Activated CD4-positive, CD25-positive, alpha-beta regulatory T cell treated with anti-CD3 and anti-CD28 coated beads, Interleukin-2, amount 50 U/mL, for 72 hours (primary cell): ENCODE results near the gene MRPL41.
A peak's percentile ranks its signal among the peaks of the same experiment; 100 is the strongest.
"Not testable (repeated sequence)": the region's sequence is repeated elsewhere in the genome, so short reads cannot be mapped to it uniquely, and the experiment has no call there.

Experiments used
- DNase-seq: peaks from one replicate; pipeline ENCODE4 v3.0.0; 2021

MRPL41 gene

DNA sequence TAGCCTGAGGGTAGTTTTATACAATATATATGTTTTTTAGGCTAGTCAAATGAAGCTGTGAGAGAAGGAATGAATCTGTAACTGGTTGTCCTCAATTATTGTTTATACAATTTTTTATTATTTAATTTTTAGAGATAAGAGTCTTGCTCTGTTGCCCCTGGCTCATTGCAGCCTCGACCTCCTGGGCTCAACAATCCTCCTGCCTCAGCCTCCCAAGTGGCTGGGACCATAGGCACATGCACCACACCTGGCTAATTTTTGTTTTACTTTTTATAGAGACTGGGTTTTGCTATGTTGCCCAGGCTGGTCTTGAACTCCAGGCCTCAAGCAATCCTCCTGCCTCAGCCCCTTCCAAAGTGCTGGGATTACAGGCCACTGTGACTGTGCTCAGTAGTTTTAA, 2.7 kb downstream of the MRPL41 start:
- DNase-seq = no peak

DNA sequence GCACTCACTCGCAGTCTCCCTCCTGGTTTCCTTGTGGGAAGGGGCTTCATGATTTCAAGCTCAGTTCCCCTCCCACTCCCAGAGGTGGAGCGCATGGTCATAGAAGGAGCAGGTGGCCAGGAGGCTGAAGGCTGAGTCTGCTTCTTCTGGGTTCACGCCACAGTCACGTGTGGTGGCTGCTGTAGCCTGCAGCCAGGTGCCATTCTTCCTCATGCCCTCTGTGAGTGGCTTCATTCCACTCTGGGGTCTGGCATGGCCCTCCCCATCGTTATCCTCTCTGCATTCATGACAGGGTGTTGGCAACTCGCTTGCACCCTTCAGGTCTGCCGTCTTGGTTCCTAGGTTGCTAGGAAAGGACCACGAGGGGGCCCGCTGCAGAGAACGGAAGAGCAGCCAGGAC, 3.5 kb downstream of the MRPL41 start:
- no peak for DNase-seq

DNA sequence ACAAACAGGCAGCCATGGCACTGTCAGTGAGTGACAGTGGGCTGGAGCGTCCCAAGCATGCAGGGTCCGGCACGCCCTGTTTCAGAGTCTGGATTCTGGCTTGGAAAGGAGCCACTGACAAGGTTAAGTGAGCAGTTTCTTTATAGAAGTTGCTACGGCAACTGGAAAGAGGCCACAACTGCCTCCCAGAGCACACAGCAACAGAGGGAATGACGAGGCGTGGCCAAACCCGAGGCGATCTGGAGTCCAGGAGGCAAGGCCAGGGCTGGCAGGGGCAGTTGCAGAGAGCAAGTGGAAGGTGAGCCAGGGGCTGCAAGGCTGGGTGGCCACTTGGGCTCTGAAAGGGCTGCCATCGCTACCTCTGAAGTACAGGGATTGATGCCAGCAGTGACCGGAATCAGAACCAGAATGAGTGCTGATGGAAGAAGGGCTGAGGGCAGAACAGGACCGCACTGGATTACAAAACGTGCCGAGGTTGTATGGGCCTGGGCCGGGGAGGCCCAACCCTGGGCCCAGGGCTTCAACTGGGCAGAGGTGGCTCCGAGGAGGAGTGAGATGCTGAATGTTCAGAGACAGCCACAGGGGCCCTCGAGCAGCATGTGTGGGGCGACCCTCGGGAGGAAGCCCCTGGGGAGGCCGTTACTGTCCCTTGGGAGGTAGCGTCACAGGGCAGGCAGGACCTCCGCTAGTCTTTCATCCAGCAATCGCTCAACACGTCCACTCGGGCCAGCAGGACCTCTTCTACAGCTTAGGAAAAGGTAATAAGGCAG, 4.6 kb downstream of the MRPL41 start:
- DNase-seq = no peak

DNA sequence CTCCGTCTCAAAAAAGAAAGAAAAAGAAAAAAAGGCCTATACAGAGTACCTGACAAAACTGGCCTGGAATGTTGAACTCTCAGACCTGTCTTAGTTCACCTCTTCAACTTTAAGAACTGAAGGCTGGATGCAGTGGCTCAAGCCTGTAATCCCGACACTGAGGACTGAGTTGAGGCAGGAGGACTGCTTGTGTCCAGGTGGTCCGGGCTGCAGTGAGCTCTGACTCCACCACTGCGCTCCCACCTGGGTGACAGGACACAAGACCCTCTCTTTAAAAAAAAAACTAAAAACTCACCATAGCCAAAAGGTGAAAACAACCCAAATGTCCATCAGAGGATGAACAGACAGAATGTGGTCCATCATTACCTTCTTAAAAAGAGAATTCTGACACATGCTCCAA, 6.4 kb downstream of the MRPL41 start:
- no peak for DNase-seq

DNA sequence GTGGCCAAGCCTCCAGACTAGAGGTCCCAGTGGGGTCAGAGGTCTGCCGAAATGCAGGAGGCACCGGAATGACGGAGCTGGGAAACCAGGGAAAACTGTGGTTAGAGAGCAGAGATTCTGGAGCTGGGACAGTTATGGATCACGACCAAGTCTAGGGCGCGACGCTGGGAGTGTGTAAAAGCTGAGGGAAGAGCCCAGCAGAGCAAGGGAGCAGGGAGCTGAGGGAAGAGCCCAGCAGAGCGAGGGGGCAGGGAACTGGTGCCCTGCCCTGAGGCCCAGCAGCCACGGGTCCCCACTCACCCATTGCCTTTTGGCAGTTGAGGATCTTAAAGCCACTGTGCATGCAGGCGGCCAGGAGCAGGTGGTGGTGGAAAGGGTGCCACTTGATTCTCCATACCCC, 12.5 kb downstream of the MRPL41 start:
- DNase-seq = no peak

DNA sequence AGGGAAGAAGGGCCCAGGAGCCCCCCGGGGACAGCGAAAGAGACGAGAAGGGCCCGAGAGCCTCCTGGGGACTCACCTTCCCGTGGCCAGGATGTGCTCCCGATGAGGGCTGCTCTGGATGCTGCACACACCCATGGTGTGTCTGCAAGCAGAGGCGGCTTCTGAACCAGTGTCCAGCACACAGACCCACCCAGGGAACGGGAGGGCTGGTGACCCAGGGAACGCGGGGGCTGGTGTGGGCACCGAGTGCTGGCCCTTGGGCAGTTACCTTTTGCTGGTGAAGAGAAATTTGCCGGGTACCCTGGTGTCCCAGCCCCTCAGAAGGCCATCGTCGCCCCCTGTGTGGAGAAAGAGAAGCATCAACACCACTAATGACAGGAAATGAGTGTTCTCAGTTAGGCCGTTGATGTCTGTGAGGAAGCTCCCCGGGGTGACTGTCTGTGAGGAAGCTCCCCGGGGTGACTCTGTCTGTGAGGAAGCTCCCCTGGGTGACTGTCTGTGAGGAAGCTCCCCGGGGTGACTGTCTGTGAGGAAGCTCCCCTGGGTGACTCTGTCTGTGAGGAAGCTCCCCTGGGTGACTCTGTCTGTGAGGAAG, 13.2 kb downstream of the MRPL41 start:
- DNase-seq = no peak

DNA sequence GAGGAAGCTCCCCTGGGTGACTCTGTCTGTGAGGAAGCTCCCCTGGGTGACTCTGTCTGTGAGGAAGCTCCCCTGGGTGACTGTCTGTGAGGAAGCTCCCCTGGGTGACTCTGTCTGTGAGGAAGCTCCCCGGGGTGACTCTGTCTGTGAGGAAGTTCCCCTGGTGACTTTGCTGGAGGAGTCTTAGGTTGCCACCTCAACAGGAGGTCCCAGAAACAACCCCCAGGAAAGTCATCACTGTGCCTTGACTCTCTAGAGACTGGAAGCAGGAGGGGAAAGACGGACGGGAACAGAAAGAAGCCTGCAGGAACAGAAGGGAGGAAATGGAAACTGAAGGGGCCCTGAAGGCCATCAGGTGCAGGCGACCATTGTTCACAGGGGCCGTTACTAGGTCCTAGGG, 16.8 kb downstream of the MRPL41 start:
- not testable (repeated sequence) for DNase-seq

DNA sequence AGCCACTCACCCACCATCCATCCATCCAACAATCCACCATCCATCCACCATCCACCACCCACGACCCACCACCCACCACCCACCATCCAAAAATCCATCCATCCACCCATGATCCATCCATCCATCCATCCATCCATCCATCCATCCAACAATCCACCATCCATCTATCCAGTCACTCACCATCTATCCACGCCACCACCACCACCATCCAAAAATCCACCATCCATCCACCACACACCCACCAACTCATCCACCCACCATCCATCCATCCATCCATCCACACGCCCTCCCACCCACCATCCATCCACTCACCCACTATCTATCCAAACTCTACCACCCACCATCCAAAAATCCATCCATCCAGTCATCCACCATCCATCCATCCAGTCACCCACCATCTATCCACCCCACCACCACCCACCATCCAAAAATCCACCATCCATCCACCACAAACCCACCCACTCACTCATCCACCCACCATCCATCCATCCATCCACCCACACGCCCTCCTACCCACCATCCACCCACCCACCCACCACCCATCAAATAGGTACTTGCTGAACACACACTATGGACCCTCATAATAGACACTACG, 18.0 kb downstream of the MRPL41 start:
- DNase-seq = no peak

DNA sequence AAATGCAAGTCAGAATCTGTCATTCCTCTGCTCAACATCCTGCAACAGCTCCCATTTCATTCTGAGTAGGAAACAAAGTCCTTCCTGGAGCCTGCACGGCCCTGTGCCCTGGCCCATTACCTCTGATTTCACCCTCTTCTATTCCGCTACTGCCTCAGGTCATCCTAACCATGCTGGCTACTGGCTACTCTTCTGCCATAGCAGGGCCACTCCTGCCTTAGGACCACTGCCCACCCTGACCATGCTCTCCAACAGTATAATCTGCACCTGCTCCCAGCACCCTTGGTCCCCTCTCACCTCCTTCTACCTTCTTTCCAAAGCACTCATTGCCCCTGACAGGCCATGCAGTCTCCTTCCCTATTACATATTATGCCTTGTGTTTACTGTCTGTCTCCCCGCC, 18.9 kb downstream of the MRPL41 start:
- no peak for DNase-seq

DNA sequence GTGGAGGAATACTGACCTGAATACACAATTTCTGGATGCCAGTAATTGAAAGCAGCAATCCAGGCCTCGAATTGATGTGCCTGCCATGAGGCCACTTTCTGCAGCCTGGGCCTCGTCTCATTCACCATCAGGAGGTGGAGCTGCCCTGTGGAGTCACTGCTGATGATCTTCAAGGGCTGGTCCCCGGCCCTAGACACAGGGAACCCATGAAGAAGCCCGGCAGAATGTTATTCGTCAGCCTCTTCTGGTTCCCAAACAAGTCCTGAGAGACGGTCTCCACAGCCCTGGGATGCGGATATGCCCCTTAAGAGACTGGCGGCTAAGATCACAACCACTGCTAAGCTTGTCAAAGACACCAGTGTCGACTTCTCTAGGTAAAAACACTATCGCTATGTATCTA, 22.5 kb downstream of the MRPL41 start:
- no peak for DNase-seq

DNA sequence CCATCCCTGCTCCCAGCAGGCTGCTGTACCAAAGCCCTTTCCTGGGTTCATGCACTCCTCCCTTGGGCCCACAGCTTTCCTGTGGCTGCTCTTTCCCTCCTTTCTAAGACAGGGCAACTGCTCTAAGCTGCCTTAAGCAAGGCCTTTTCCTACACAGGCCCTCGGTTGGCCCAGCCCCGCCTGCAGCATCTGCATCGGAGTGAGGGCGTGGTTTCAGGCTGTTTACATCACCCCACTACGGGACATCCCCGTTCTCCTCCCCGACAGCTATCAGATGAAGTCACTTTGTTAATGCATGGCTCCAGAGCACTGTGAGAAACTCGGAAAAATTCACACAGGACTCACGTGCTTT, 23.7 kb downstream of the MRPL41 start:
- no peak for DNase-seq

DNA sequence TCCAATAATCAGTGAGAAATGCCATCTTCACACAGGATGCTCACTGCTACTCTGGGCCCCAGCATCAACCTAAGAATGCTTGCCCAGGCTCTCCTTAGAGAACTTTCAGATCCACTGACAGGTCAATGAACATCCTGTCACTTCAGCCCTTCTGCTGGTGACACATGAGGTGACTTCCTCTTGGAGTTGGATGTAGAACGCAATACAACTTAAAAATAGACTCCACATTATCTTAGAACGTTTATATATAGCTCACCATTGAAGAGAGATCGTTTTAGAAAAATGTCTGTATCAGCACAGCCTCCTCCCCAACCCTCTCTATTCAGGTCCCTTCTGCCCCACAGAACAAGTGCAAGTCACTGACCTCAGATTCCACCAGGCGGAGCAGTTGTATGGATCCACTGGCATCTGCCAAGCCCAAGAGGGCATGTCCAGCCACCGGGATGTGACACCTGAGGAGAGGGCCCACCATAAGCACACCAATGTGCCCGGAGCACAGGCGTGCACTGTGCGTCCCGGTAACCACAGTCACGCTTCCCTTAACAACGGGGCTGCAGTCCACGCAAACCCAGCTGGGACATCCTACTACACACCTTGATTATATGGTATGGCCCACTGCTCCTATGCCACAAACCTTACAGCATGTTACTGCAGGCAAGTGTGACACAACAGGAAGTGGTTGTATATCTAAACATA, 24.2 kb downstream of the MRPL41 start:
- no peak for DNase-seq

DNA sequence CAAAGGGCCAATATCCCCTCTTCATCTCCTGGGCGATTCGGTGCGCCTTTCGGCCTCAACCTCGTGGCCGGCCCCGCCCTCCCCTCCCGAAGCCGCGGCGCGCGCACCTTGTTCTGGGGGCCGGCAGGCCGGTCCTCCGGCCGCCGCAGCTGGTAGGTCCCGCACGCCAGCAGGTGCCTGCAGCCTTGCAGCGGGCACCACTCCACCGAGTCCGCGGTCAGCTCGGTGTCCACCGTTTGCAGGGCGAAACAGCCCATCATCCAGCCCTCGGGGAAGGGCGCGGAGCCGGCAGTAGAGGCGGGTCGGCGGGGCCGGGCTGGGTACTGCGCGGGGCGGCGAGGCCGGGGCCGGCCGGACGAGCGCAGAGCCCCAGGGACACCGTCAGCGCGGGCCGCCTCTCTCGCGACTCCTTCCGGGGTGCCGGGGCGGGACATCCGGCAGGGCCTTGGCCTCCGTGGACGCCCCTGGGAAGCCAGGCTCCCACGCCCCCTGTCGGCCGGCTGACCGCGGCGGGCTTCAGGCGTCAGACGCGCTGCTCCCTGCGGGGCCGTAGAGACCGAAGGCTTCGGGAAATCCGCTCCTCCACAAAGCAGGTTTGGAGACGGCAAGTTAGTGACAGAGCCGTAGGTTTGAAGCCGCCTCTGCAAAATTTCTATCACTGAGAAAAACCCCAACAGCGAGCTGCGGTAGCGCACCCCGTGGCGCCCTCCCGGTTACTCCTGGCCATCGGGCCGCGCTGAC, 27.0 kb downstream of the MRPL41 start, which contains the start of gene DPH7:
Gene DPH7, minus strand, starts transcription at position 408 of the 741 bp plus-strand sequence. Its CDS starts 148 bp downstream, at position 260.
- DNase-seq = peak; percentile 98

DNA sequence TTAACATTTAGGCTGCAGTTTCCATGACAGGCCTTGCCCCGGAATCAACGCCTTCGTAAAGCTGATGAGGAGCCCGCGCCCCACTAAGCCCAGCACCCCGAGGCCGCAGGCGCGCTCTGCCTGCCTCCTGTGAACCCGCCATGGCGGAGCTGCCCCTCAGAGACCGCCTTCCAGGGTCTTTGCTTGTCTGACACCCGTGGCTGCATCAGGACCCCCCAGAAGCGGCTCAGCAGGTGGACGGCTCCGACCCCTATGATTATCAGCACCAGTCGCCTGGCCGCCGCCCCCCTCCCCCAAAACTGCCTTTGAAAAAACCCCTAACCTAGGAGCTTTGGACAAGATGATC, 27.6 kb downstream of the MRPL41 start:
- DNase-seq = no peak

DNA sequence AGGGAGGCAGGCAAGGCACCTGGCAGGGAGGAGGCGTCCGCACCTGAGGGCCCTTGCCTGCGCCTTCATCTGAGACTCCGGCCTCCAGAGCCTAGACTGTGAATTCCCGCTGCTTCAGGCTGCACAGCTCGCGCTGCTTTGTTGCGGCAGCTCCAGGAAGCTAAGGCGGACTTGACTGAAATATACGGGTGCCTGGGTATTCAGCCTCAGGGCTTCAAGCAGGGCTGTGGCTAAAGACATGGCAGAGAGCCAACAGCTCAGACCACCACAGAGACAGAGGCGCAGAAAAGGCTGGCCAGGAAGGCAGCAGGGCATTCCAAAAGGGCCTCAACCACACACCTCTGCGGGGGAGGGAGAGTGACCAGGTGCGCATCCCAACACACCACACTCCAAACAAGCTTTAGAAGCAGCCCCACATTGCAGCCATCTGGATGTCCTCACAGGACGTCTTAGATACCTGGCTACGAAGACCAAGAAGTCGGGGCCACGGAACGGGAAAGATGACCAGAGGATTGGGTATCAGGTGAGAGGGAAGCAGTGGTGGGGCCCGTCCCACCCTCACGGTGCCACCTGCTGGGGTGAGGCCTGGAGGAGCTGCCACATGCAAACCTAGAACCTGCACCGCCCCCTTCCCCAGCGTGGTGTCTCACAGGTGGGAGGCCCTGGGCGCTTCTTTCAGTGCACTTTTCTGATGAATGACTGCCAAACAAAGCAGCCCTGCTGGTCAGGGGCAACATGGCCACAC, 28.7 kb downstream of the MRPL41 start:
- no peak for DNase-seq

DNA sequence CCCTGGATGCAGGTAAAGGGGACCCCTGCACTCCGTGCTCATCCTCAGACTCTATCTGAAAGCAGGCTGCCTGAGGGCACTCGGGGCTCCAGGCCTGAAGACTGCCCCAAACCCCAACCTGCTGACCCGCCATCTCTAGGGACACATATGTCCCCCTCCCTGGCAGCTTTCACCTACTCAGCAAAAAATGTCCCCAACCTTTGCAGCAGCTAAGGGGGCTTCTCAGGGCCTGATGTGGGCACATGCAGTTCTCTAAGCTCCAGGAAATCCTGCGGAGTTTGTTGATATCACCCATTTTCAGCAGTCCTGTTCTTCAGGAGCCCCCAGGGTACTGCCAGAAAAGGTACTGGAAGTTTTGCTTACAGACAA, 29.3 kb downstream of the MRPL41 start:
- no peak for DNase-seq

DNA sequence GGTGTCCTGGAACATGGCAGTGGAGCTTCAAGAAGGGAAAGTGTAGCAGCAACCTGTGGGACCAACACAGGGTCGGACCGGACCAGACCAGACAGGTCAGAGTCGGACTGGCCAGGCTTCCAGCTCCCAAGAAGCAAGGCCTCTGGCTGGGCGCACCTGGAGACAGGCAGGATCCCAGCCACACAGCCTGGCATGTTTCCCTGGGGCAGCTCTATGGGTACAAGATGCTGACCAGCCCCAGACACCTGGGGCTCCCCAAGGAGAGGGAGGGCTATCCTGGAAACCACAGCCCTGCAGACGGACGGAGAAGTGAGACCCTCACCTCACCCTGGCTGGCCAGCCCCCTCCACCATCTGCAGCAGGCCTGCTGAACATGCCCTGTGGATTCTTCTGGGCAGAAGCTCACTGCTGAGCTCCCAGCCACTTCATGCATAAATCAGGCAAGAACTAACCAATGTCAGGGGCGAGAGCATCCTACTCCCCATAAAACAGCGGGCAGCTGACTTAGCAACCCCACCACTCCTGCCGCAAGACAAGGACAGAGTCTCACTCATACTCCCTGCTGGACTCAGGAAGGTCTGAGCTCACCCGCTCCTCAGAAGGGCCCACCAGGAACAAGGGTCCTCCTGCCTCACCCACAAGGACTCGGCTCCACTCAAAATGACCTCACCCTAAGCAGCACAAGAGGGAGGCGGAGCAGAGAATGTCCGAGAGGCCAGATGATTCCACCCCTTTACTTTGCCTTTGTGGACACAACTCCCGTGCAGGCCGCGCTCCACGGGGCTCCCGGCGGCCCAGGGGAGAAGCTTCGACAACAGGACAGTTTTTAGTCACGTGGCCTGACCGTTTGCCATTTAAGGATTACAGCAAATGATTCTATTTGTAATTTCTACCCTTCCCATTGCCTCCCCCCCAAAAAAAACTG, 29.9 kb downstream of the MRPL41 start:
- no peak for DNase-seq

DNA sequence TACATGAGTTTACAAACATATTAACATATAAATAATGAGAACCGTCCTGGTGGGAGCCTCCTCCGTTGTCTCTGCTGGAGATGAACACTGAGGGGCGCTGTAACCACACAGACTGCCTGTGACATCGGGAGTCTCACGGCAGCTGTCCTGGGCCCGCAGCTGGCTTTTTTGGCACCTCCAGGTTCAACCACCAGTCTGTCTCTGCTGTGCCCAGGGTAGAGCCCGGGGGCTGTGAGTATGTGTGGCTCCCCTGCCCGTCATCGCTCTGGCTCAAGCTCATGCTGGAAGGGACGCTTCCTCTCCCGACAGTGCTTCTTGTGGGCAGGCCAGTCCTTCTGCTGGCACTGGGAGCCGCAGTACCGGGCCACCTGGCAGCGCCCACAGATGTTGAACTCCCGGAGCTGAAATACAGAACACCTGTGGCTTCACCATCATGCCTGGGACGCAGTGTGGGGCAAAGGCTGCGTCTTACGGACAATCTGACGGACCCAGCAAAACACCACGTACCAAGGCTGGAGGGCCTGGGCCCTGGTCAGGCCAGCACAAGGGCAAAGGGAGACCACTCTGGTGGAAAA, 30.7 kb downstream of the MRPL41 start:
- DNase-seq = no peak

DNA sequence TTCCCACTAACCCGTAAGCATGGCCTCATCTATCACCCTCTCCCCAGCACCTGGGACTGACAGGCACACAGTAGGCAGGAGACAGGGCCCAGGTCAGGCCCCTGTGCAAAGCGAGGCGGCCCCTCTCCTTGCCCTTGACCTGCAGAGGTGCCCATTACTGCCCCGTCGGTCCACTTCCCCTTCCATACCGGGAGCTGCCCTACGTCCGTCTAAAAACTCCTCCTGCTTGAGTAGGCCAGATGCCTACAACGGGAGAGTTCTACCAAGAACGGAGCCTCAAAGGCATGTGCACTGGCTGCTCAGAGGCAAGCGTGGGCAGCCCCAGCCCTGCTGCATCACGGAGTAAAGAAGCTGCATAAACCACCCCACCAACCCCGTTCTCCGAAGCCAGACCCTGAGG, 31.7 kb downstream of the MRPL41 start:
- DNase-seq = no peak

DNA sequence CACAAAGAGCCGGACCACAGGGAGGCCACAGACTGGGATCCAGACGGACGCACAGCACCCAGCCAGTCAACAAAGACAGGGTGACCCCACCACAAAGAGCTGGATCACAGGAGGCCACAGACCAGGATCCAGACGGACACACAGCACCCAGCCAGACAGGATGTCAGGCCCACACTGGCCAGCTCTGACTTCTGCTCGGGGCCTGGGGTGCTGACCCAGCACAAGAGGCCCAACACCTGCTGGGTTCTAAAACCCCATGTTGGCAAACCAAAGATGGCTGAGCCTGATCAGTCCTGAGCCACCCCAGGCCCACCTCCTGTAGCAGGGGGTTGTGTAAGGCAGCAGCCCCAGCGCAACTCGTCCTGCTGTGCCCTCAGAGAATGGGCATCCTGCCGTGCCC, 32.3 kb downstream of the MRPL41 start:
- no peak for DNase-seq

DNA sequence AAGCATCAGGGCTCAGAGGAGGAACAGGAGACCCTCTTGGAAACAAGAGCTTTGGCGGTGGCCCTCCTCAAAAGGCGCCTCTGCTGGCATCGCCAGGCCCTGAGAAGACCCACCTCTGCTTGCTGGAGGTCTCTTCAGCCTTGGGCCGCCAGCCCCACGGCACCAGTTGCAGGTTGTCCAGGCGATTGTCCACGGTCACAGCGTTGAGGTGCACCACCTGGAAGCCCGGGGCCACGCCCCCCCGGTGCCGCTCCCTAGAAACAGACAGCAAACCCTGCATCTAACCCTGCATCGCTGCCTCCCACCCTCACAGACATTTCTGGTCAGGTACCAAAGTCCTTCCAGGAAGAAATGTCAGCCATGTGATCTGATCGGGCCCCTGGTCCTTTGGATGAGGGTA, 35.2 kb downstream of the MRPL41 start:
- no peak for DNase-seq
